ENCODE data around the gene LONP2. TPM values are rescaled to one million over a fixed set of nuclear protein-coding genes. Genes with fewer than 3 reads are reported as not detected.
"Not testable (repeated sequence)": the region's sequence is repeated elsewhere in the genome, so short reads cannot be mapped to it uniquely, and the experiment has no call there.

LONP2 gene
- total RNA-seq, 1 experiment from 2014 or later: 58.0 TPM

DNA sequence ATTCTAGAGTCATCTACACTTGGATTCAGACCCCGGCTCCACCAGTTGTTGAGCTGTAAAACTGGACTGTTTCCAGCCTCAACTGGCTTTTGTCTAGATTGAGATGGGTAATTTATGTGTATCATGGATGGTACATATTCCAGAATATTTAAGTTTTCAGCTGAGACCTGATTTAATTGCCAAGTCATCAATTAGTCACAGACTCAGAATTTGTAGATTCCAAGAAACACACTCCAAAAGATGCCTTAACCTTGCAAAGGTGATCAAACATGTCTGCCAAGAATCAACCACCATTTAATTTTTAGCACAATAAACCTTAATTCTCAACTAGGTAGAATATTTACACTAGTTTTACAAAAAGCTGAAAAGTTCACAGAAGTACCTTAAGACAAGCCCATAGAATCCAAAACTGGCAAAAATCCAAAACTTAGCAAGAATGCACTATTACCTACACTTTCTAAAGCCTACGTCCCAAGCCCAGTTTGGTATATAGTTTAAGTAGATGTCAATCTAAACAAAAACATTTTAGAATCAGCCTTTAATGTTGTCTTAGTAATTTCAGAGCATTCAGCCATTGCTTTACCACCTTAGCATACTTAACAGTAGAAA, 123.4 kb downstream of the LONP2 start:
- no peak for DNase-seq (ENCODE audit: low spot score)

- DNase-seq (ENCODE audit: low spot score): no peak
Measured at GRCh38 chr16:48369765-48370164, 125.7 kb downstream of the LONP2 start.

DNA sequence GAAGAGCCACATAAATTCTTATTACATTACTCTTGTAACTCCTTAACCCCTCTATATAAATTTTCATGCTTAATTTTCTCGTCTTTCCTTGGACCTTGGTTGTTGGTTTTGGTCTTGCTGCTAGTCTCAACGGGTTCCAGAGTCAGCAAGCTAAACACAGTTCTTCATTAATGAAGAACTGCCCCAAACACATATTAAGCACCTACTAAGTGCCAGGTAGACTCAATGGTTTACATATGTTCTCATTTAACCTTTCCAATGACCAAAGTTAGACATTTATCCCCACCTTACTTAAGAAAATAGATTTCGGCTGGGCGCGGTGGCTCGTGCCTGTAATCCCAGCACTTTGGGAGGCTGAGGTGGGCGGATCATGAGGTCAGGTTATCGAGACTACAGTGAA, 126.1 kb downstream of the LONP2 start:
- no peak for DNase-seq (ENCODE audit: low spot score)

DNA sequence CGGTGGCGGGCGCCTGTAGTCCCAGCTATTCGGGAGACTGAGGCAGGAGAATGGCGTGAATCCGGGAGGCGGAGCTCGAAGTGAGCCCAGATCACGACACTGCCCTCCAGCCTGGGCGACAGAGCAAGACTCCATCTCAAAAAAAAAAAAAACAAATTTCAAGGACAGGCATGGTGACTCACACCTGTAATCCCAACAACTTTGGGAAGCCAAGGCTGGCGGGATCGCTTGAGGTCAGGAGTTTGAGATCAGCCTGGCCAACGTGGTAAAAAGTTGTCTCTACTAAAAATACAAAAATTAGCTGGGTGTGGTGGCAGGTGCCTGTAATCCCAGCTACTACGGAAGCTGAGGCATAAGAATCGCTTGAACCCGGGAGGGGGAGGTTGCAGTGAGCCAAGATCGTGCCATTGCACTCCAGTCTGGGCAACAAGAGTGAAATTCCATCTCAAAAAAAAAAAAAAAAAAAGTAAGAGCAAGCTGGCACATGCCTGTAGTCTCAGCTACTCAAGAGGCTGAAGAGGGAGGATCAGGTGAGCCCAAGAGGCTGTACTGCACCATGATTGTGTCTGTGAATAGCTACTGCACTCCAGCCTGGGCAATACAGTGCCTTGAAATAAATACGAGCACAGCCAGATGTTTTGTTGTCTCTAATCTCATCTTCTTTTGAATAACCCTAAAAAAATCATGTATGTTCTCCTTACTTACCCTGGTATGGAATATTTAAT, 126.7 kb downstream of the LONP2 start:
- DNase-seq (ENCODE audit: low spot score): not testable (repeated sequence)

DNA sequence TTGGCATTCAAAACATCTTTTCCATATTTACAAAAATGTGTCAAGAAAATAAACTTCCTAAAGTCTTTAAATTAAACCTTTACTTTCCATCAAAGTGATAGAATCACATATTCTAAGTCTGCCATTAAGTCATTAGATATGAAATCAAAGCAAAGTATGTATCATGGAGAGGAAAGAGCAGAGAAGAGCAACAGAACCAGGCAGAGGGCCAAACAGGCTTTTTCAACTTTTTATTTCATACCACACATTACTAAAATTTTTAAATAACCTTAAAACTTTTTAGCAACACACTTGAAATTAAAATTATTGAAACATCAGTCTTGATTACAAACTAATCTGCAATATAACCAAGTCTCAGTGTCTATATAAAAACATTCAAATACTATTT, 127.3 kb downstream of the LONP2 start:
- DNase-seq (ENCODE audit: low spot score): no peak

DNA sequence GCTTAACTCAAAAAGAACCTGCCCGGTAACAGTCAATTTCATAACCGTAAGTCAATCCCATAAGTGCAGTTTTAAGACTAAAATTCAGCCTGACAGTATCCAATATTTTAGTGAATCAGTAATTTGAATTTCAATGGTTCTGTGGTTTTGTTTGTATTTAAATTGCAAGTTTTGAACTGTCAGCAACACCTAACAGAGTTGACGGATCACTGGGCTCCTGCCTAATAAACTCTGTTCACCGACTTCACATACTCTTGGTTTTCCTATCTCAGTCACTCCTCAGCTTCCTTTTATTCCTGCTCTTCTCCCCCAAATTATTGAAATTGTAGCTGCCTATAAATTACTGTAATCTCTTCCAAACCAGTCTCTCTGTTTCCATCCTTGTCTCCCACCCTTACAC, 128.6 kb downstream of the LONP2 start:
- DNase-seq (ENCODE audit: low spot score): no peak

- DNase-seq (ENCODE audit: low spot score): no peak
Measured at GRCh38 chr16:48373258-48374029, 129.3 kb downstream of the LONP2 start.

GRCh38 chr16:48374255-48374654, 130.2 kb downstream of the LONP2 start:
- no peak for DNase-seq (ENCODE audit: low spot score)

DNA sequence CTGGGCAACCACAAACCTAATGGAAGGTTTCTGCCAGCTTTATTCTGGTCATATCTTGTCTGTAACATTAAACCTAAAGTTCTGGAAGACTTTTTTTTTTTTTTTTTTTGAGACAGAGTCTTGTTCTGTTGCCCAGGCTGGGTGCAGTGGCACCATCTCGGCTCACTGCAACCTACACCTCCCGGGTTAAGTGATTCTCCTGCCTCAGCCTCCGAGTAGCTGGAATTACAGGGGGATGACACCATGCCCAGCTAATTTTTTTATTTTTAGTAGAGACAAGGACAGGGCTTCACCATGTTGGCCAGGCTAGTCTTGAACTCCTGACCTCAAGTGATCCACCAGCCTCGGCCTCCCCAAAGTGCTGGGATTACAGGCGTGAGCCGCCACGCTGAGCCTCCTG, 133.2 kb downstream of the LONP2 start:
- DNase-seq (ENCODE audit: low spot score): not testable (repeated sequence)

GRCh38 chr16:48378276-48378675, 134.2 kb downstream of the LONP2 start:
- DNase-seq (ENCODE audit: low spot score): no peak

DNA sequence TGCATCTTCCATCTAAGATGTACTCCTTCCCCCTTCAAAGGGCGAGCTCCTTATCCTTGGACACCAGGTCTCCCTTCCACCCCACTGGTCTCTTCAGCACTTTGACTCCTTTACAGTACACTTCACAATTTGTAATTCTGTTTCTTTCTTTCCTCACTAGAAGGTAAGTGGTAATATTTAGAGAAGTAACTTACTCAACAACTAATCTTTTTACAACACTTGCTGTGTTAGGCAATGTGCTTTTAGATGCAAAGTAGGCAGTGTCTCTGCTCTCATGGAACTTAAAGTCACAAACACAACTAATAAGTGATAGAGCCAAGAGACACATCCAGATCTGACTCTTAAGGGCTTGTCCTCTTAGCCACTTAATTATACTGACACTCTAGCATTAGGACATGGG, 134.7 kb downstream of the LONP2 start:
- no peak for DNase-seq (ENCODE audit: low spot score)

DNA sequence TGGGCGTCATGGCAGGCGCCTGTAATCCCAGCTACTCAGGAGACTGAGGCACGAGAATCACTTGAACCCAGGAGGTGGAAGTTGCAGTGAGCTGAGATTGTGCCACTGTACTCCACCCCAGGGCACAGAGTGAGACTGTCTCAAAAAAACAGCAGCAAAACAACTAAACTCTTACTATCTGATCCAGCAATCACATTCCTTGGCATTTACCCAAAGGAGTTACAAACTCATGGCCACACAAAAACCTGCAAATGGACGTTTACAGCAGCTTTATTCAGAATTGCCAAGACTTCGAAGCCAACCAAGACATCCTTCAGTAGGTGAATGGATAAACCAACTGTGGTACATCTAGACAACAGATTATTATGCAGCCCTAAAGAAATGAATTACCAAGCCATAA, 137.1 kb downstream of the LONP2 start:
- DNase-seq (ENCODE audit: low spot score): peak; percentile 17

GRCh38 chr16:48382131-48382530, 138.0 kb downstream of the LONP2 start:
- no peak for DNase-seq (ENCODE audit: low spot score)

DNA sequence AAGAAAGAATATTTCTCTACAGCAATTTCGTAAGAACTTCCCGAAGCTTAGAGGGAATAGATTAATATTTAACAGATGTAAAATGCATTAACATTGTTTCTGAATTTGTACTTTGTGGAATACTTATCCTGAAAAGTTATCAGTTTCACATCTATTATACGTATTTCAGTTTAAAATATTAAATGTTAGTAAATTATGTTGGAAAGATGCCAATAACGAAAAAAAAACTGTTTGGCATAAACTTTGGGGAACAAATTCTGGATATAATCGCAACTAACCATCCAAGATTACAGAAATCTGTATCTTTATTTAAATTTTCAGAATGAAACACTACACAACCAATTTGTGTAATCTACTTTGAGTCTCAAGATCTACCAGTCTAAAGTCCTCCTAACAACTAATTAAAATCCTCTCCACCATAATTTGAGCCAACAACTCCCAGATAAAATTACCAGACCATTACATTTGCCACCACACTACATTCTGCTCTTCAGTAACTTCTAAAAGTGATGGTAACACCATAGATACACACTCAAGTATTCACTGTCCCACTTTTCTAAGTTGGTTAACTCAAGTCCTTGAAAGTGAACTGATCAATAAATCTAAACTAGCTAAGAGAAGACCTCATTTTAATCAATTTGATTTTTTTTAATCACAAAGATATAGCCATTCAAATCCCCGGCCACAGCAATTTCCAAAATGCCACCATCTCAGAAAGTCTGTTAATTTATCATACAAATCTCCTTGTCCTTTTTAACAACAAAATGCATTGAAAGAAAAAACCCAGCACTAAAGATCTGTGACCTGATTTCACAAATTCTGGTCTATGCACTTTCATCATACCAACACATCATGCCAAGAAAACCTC, 139.1 kb downstream of the LONP2 start:
- no peak for DNase-seq (ENCODE audit: low spot score)

DNA sequence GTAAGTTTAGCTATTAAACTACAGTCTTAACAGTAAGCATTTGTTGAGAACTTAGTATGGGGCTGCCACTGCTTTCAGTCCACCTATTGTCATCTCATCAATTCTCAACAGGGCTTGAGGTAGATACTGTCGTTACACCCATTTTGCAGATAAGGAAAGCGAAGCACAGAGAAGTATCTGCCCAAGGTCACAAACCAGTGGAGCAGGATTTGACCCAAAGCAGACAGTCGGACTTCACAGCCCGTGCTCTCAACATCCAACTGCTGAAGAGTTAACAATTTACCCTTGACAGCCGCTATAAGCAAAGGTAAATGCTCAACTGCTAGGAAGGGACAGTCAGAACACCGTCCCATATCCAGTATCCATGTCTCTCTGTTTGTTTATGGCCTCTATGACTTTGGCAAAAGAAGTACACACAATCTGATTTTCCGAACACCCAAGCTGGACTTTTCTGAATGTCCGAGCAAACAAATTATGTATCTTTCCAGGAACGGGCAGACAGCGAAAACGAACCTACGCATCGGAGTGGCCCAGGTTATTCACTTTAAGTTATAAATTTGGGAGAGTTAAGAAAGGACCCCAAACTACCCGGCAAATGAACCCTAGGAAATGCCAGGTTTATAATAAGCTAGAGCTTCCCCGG, 139.9 kb downstream of the LONP2 start:
- DNase-seq (ENCODE audit: low spot score): peak; percentile 31

DNA sequence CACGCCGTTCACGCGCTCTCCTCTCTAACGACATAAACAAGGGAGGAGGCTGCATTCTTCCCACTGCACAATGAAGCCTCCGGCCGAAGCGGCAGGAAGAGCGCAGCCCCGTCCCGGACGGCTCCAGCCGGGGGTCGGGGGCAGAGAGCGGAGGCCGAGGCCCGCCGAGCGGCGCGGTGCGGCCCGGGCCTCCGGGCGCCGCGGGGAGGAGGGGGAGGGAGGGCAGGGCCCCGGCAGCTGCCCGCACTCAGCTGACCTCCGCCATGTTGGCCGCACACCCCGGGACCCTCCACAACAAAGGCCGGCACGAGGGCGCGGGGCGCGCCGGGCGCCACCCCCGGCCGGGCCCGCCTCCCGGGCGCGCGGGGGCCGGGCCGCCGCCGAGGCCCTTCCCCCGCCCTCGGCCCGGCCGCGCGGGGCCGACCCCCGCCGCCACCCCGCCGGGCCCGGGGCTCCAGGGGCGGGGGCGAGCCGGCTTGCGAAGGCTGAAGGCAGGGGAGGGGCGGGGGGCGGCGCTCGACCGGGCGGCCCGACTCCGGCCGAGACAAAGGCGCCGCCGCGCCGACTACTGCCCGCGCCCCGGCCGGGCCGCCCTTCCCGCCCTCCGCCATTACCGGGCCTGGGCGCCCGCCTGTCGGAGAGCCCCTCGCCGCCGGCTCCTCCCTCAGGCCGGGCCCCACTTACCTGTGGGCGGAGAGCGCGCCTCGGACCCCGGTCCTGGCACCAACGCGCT, 140.6 kb downstream of the LONP2 start:
- DNase-seq (ENCODE audit: low spot score): peak; percentile 22

GRCh38 chr16:48385253-48386150, 141.4 kb downstream of the LONP2 start, which contains the start of gene SIAH1:
SIAH1 (minus strand) TSS chr16:48385413; CDS start chr16:48362428, 22,985 bp downstream.
- DNase-seq (ENCODE audit: low spot score): peak; percentile 60

DNA sequence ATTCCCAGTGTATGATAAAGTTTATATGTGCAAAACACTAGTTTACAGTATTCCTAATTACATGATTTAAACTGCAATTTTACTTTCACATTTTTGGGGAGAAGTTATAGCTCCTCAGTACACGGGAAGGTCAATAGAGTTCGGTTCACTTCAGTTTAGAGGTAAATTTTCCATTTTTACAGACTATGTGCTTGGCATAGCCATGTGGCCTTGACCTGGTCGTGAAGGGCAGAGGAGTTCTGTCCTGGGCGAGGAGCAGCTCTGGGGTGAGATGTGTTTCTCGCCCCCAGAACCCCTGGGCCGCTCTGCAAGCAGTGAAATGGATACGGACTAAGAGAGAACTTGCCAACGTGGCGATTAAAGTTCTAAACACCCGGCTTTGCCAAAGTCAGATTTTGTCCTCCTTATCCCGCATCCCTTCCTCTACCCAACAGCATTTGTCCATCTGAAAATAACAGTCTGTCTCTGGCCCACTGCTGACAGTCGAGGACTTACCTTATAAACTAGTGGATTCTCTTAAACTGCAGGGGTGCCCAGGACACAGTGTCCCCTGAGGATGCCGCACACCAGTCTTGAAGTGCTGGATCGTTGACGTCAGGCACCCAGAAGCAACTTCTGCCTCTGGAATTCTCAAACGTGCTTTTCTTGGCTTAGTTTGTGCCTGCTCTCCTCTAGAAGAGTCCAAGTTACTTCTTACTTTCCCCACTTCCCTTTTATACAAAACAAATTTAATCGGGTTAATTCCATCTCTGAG, 142.6 kb downstream of the LONP2 start:
- no peak for DNase-seq (ENCODE audit: low spot score)

DNA sequence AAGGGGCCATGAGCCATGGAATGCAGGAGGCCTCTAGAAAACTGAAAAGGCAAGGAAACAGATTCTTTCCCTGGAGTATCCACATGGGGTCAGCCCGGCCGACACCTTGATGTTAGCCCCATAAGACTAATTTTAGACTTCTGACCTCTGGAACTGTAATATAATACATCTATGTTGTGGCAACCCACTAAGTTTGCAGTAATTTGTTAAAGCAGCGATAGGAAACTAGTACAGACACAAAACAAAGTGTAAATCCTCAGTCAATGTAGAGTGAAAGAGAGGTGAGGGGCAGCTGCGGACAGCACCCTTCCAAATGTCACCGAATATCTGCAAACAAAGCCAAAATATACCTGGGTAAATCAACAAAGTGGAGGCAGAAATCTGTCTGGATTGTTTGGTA, 148.3 kb downstream of the LONP2 start:
- DNase-seq (ENCODE audit: low spot score): no peak
